GM11168 (cell line): Measurements from ENCODE around the gene NAA38.

Experiments used
- in situ Hi-C: fragments of 300-500 bp; cut with MboI; formaldehyde crosslinking; loops from one replicate; pipeline ENCODE4 v1.12.0; 2022; ENCODE audit warnings: low sequenced_read_pairs; ENCODE audit not compliant: unreplicated experiment

The NAA38 gene

DNA sequence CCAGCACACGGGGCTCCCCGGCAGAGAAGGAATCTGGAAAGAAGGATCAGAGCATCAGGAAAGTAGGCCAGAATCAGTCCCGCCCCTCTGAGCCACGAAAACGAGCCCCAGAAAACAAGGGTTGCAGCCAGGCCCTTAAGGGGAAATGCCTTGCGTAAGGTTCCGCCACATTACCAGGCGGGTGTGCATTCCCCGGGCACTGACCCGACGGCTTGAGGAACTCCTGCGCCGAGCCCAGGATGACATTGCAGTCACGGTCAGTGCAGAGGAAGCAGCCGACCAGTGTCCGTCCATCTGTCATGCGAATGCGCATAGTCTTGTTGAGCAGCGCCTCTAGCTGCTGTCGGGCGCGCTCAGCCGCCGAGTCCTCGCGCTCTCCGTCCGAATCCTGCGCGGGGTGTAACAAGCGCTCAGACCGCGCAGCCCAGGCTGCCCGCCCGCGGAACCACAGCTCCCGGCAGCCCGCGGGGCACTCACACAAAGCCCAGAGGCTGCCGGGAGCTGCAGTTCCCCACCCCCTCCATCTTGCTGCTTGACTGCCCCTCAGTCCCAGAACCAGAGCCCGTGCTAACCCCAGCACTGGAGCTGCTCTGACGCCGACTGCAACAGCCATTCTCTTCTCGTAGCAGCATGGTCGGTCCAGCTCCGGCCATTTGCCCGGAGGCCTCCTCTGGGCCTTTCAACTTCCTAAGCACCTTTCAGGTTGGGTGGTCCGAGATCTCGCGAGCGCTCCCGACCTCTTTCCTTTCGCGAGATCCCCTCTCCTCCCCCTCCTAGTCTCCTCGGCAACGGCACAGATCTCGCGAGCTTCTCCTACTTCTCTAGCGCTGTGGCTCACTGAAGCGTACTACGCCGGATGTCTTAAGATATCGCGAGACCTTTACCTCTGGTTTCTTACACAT is at the start of gene NAA38:
Gene NAA38, minus strand, starts transcription at position 749 of the 902 bp plus-strand sequence. Its CDS starts 96 bp downstream, at position 653.
- in situ Hi-C loops: no loop called here

GRCh38 chr17:7903154-7904103 is 46.1 kb upstream of the NAA38 start:
- in situ Hi-C loops: no loop called here

DNA sequence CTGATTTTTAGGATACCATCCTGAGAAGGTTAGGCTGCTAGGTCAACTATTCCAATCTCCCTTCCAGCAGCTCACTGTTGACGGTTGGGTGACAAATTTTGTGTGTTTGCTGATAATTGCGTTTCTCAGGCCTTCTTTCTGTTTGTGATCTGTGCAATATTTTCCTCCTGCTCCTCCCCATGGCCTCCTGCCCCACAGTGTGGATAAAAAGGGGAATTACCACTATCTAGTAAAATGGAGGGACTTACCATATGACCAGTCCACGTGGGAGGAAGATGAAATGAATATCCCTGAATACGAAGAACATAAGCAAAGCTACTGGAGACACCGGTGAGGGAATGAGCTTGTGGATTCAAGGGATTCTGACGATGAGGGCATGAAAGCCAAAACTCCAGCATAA is 40.4 kb upstream of the NAA38 start:
- in situ Hi-C loops: no loop called here

- in situ Hi-C loops: no loop called here
These were observed 39.7 kb upstream of the NAA38 start for GRCh38 chr17:7897090-7897489.

- in situ Hi-C loops: no loop called here
These were observed 37.5 kb upstream of the NAA38 start for GRCh38 chr17:7894866-7895265.

DNA sequence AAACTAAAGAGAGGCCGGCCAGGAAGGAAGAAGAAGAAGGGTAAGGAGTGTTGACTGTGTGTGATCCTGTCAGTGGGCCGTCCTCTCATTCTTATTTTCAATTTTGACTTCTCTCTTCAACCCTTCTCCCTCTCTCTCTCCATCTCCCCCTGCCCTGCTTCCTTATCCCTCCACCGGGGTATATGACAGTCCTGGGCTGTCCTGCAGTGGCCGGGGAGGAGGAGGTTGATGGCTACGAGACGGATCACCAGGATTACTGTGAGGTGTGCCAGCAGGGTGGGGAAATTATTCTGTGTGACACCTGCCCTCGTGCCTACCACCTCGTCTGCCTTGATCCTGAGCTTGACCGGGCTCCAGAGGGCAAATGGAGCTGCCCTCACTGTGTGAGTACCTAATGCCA is 36.9 kb upstream of the NAA38 start:
- in situ Hi-C loops: no loop called here

- in situ Hi-C loops: no loop called here
These were observed 36.0 kb upstream of the NAA38 start for GRCh38 chr17:7893187-7893880.

DNA sequence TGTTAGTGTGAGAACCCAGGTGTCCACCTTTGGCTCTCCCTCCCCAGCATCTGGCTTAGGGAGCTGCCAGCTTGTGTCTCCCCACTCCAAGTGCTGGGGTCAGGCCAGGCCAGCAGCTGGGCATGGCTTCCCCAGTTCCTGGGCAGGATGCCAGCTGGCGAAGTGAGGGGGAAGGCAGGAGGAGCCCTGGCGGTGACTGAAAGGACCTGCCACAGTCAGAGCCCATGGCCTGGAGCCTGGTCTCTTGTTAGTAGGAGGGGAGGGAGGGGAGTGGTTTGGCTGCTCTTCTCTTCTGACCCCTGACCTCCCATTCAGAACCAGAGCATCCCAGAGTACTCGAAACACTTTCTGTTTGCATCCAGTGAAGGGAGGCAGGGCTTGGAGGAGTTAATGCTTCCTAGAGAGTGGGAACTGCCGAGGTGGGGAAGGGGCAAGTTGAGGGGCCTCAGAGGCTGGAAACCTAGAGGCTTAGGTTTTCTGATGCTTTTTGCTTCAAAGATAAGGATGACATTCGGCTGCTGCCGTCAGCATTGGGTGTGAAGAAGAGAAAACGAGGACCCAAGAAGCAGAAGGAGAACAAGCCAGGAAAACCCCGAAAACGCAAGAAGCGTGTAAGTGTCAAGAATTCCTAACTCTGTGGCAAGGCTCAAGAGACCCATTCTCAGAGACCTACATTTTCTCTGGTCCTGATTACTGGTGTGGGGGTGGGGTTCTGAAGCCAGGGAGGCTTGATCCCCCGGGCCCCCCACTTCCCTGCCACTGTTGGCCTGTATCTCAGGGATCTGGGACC is 32.0 kb upstream of the NAA38 start:
- in situ Hi-C loops: no loop called here

GRCh38 chr17:7888184-7888920 is 31.0 kb upstream of the NAA38 start, which contains the start of gene CHD3:
Gene CHD3, plus strand, starts transcription at chr17:7888789. Its CDS starts 212 bp downstream, at chr17:7889001.
- in situ Hi-C loops: no loop called here

GRCh38 chr17:7887482-7888183 is 30.3 kb upstream of the NAA38 start:
- in situ Hi-C loops: no loop called here

DNA sequence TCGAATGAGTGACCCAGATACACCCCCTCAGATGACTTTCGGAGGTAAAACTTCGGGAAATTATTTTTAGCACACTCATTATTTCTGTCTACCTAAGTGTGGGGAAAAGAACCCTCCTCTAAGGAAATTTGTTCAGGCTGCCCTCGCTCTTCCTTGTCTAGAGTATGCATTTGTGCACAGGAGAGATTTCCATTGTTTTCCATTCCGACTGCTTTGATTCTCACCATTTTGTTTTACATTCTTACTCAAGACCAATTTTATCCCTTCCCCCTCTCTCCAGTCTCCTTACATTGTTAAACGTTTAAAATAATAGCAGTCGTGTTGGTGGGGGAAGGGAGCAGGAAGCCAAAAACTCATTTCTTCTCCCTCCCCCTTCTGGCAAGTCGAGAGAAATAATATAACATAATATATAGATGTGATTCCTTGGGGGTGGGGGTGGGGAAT is 29.7 kb upstream of the NAA38 start:
- in situ Hi-C loops: no loop called here

DNA sequence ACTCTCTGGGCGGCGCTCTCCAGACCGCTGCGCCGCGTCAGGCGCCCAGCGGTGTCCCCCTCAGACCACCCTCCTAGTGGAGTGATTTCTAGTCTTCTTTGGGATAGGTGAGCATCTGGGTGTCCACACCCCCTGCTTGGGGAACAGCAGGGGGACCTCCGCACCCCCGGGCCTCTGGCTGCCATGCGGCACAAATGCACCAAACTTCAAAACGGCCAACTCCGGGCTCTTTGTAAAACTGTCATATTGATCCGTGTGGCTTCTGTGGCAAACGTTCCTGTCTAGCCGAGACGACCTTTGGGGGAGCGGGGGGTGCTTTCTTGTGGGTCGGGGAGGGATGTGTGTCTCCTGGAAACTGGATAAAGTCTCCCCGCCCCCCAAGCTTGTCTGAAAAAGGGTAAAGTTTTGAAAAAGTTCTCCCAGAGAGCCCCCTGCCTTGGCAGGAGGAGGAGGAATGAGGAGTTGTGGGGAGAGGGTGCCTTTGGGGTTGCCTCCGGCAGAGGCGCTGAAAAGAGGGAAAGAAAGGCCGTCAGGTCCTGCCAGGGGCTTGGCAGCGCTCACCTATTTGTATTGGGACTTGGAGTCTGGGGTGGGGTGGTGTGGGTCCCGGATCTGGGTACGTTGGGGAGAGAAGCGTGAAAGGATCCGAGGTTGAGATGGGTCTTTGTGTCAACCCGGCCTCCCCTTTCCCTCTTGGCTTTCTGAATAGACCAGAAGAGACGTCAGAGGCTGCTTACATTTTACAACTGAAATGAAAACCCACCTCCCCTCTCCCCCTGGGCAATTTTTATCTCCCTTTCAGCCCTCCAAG is 29.1 kb upstream of the NAA38 start:
- in situ Hi-C loops: no loop called here

DNA sequence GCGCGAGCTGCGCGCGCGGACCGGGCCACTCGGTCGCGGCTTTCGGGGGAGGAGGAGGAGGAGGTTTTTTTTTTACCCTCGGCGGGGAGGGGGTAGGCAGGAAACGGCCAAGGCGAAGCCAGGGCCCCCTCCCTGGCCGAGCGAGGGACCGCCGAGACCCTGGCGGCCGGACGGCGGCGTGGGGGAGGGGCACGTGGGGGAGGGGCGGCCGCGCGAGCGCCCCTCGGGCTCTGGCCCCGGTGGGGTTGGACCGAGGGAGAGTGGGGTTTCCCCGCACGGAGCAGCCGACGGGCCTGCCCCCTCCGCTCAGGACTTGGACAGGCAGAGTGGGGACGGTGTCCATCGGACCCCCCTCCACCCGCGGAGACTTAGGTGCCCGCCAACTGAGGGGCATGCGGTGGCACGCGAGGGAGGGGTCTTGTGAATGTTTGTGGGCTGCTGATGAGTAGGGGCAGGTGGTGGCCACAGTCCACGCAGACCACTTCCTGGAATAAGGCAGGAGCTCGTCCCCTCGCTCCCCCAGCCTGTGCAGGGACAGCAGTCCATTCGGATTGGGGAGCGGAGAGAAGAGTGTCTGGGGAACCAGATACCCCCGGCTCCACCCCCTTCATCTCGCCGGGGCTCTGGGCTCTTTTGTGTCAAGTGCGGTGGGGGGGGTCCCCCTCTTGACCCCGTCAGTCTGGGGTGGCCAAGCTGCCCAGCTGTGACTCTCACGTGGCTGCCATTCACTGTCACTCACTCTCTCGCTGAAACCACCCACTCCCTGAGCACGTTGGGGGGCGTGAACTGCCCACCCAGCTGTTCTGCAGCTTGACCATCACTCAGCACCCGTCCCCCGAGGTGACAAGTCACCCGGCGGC is 28.2 kb upstream of the NAA38 start:
- in situ Hi-C loops: no loop called here

- in situ Hi-C loops: no loop called here
These were observed 27.4 kb upstream of the NAA38 start for GRCh38 chr17:7884581-7885366.

DNA sequence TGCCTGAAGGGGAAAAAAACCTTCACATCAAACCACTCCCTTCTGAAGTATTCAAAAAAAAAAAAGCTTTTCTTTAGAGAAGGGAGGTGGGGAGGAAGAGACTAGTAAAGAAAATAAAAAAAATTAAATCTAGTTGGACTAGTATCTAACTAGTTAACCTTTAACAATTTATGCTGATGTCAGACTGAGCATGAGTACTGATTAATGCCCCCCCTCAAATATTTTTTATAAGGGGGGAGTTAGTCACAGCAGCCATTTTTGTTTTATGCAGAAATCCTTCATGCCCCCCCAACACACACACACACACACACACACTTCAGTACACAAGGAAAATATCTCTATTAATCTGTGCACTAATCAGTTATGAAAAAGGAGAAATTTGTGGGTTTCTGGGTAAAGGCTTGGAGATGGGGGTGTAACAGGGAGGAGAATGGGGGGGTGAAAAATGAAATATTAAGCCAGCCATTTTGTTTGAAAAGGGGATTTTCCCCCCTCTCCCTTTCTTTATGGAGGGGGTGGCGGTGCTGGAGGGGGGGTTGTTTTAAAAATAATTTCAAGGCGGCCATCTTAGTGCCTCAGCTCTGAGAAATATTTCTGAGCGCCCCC is 26.5 kb upstream of the NAA38 start:
- in situ Hi-C loops: no loop called here
